OCI-LY1 (cell line): ENCODE measurements around the gene SH2B3.

Experiments
- H2AFZ ChIP-seq: fragments of 200-600 bp; sonication (generic), shearing (Covaris generic); 2 replicates; pipeline ENCODE4 v1.6.0; 2014; ENCODE audit warnings: antibody characterized with exemption, mild to moderate bottlenecking, low read length
- H3F3A ChIP-seq: fragments of 200-600 bp; sonication (generic), shearing (Covaris generic); 2 replicates; pipeline ENCODE4 v1.6.0; 2014; ENCODE audit warnings: mild to moderate bottlenecking, antibody characterized with exemption, low read length, moderate library complexity; ENCODE audit not compliant: insufficient read depth
- H3K27ac ChIP-seq: fragments of 200-600 bp; sonication (generic); 2 replicates; pipeline ENCODE4 v1.5.1; 2014; ENCODE audit warnings: low read length, mixed run types, mild to moderate bottlenecking, low read depth; ENCODE audit not compliant: poor library complexity, severe bottlenecking
- H3K27me3 ChIP-seq: fragments of 200-600 bp; sonication (generic); 2 replicates; pipeline ENCODE4 v1.6.0; 2014; ENCODE audit warnings: antibody characterized with exemption, mild to moderate bottlenecking, low read length, moderate library complexity; ENCODE audit not compliant: insufficient read depth
- H3K36me3 ChIP-seq: fragments of 200-600 bp; sonication (generic); 2 replicates; pipeline ENCODE4 v1.6.1; 2014; ENCODE audit warnings: mild to moderate bottlenecking, antibody characterized with exemption, low read length, moderate library complexity, mixed read lengths; ENCODE audit not compliant: insufficient read depth
- H3K4me1 ChIP-seq: fragments of 200-600 bp; sonication (generic); 2 replicates; pipeline ENCODE4 v1.5.1; 2014; ENCODE audit warnings: mild to moderate bottlenecking, low read length, moderate library complexity; ENCODE audit not compliant: insufficient read depth, severe bottlenecking
- H3K4me2 ChIP-seq: fragments of 200-600 bp; sonication (generic), shearing (Covaris generic); 2 replicates; pipeline ENCODE4 v1.6.1; 2014; ENCODE audit warnings: low read length
- H3K4me3 ChIP-seq: fragments of 200-600 bp; sonication (generic); 2 replicates; pipeline ENCODE4 v1.5.1; 2014; ENCODE audit warnings: low read length, low read depth, mild to moderate bottlenecking, mixed read lengths; ENCODE audit not compliant: poor library complexity, severe bottlenecking
- H3K79me2 ChIP-seq: fragments of 200-600 bp; shearing (Covaris generic); 2 replicates; pipeline ENCODE4 v1.6.1; 2016; ENCODE audit warnings: mixed run types, low read length, mixed read lengths; ENCODE audit not compliant: insufficient read depth
- H3K9ac ChIP-seq: fragments of 200-600 bp; sonication (generic), shearing (Covaris generic); 2 replicates; pipeline ENCODE4 v1.6.1; 2014; ENCODE audit warnings: mild to moderate bottlenecking, low read length, mixed read lengths
- H3K9me2 ChIP-seq: fragments of 200-600 bp; sonication (generic), shearing (Covaris generic); 2 replicates; pipeline ENCODE4 v1.6.1; 2014; ENCODE audit warnings: low read depth, mild to moderate bottlenecking, low read length, mixed read lengths
- H3K9me3 ChIP-seq: fragments of 200-600 bp; shearing (Covaris generic); 2 replicates; pipeline ENCODE4 v1.6.1; 2014; ENCODE audit warnings: low read length, mixed read lengths
- H4K20me1 ChIP-seq: fragments of 200-600 bp; sonication (generic), shearing (Covaris generic); 2 replicates; pipeline ENCODE4 v1.6.0; 2016; ENCODE audit warnings: mild to moderate bottlenecking, low read length; ENCODE audit not compliant: insufficient read depth
- CTCF ChIP-seq: fragments of 200-600 bp; sonication (generic), shearing (Covaris generic); IDR thresholded peaks from 2 replicates; pipeline ENCODE4 v1.5.1; 2017; ENCODE audit warnings: mild to moderate bottlenecking, antibody characterized with exemption, low read length, moderate library complexity, mixed read lengths
- EZH2 ChIP-seq: fragments of 200-600 bp; sonication (generic), shearing (Covaris generic); IDR thresholded peaks from 2 replicates; pipeline ENCODE4 v1.8.0; 2017; ENCODE audit warnings: borderline replicate concordance, mixed run types, mild to moderate bottlenecking, antibody characterized with exemption, low read length, moderate library complexity, mixed read lengths

SH2B3 gene

GRCh38 chr12:111443586-111443985 lies 37.9 kb downstream of the SH2B3 start:
- Histone ChIP-seq H2AFZ (no peak overlapping the region), H3K4me3 (no peak overlapping the region), H3K4me1 (peaks cover 13% of the 10 kb centered on the region), H4K20me1 (no peaks in the 10 kb centered on the region), H3K4me2 (no peak overlapping the region), H3K79me2 (no peaks in the 10 kb centered on the region), H3K9me3 (no peaks in the 10 kb centered on the region), H3K36me3 (peaks cover 10% of the 10 kb centered on the region; the same call in 1 of the 2 replicates), H3K9ac (no peak overlapping the region), H3K27me3 (no peaks in the 10 kb centered on the region), H3K9me2 (no peaks in the 10 kb centered on the region), H3K27ac (no peak overlapping the region), H3F3A (no peaks in the 10 kb centered on the region)
- TF ChIP-seq EZH2 (no peak), CTCF (no peak)

- H3K9me2 ChIP-seq = no peaks in the 10 kb centered on the region
- no peak overlapping the region for H2AFZ ChIP-seq
- TF ChIP-seq CTCF (no peak), EZH2 (no peak)
- H3K27me3 ChIP-seq = no peaks in the 10 kb centered on the region
- H4K20me1 ChIP-seq = no peaks in the 10 kb centered on the region
- H3K9ac ChIP-seq = no peak overlapping the region
- H3K36me3 ChIP-seq = peaks cover 14% of the 10 kb centered on the region; the same call in 1 of the 2 replicates
- no peak overlapping the region for H3K4me2 ChIP-seq
- no peaks in the 10 kb centered on the region for H3K9me3 ChIP-seq
- H3K4me3 ChIP-seq = no peak overlapping the region
- peaks cover 10% of the 10 kb centered on the region for H3K4me1 ChIP-seq
- no peaks in the 10 kb centered on the region for H3F3A ChIP-seq
- no peaks in the 10 kb centered on the region for H3K79me2 ChIP-seq
- peak overlapping the region; percentile 25 for H3K27ac ChIP-seq
These were observed 38.7 kb downstream of the SH2B3 start for GRCh38 chr12:111444314-111444924.

DNA sequence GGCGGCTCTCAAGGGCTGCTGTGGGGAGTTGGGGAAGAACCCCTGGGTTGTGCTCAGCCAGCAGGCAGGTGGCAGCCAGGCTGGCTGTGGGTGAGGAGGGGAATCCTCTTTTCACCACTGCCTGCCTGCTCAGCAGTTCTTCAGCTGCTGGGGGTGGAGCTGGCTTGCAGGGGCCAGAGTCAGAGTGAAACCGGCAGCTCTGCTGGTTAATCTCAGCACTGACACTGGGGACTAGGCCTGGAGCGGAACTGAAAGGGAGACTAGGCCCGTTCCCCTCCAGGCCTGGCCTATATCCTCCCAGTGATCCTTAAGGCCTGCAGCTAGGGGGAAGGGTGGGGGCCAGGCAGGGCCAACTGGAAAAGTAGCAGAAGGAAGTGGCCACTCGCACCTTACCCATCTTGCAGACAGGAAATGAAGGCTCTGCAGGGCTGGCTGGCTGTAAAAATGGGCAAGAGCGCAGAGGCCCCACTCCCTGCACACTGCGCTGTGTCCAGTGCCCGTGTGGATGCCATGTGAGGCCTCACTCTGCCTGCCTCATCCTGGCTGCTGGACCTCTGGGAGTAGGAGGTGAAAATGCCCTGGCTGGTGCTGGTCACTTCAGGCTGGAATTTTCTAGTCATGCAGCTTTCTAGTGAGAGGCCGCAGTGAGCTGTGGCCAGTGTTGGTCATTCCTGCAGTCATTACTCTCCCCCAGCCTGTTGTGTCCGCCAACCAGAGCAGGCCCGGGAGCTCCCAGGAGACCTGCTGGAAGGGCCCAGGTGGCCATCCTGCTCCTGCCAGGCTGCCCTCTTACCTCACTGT lies 39.4 kb downstream of the SH2B3 start:
- H4K20me1 ChIP-seq = no peaks in the 10 kb centered on the region
- peaks cover 10% of the 10 kb centered on the region for H3K4me1 ChIP-seq
- no peaks in the 10 kb centered on the region for H3K9me2 ChIP-seq
- no peaks in the 10 kb centered on the region for H3K27me3 ChIP-seq
- peaks cover 14% of the 10 kb centered on the region; the same call in 1 of the 2 replicates for H3K36me3 ChIP-seq
- H3K9ac ChIP-seq = no peak overlapping the region
- TF ChIP-seq EZH2 (no peak), CTCF (no peak)
- no peaks in the 10 kb centered on the region for H3K9me3 ChIP-seq
- peak overlapping the region; percentile 25 for H3K27ac ChIP-seq
- H3K4me2 ChIP-seq = no peak overlapping the region
- H3K79me2 ChIP-seq = no peaks in the 10 kb centered on the region
- H2AFZ ChIP-seq = no peak overlapping the region
- H3K4me3 ChIP-seq = no peak overlapping the region
- no peaks in the 10 kb centered on the region for H3F3A ChIP-seq
